PC-3 (cell line): ENCODE results near the gene USP53.

ENCODE experiments used
- EZH2 ChIP-seq: fragments of 300-600 bp; sonication (generic); IDR thresholded peaks from one replicate; pipeline ENCODE4 v1.6.1; 2017; ENCODE audit warnings: antibody characterized with exemption, mild to moderate bottlenecking, low read length; ENCODE audit not compliant: unreplicated experiment
- TF ChIP-seq, protein P1 (sequence below): fragments of 300-600 bp; sonication (generic); conservative IDR thresholded peaks from 2 replicates; pipeline ENCODE4 v1.5.1; 2017; ENCODE audit warnings: antibody characterized with exemption, low read depth, mild to moderate bottlenecking, low read length

DNA sequence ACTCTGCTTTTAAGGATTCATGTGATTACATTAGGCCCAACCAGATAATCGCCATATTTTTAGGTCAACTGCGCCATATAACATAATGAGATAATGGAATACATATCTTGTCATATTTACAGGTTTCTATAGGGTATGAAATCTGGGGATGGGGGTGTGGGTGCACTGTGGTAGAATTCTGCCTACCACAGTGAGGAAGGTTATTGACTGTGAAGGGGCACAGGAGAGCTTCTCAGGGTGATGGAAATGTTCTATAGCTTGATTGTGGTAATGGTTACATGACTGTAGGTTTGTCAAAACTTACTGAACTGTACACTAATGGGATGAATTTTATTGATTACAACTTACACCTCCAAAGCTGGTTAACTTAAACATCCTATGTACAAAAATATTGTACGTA lies 15.9 kb downstream of the USP53 start:
- TF ChIP-seq, protein P1, sequence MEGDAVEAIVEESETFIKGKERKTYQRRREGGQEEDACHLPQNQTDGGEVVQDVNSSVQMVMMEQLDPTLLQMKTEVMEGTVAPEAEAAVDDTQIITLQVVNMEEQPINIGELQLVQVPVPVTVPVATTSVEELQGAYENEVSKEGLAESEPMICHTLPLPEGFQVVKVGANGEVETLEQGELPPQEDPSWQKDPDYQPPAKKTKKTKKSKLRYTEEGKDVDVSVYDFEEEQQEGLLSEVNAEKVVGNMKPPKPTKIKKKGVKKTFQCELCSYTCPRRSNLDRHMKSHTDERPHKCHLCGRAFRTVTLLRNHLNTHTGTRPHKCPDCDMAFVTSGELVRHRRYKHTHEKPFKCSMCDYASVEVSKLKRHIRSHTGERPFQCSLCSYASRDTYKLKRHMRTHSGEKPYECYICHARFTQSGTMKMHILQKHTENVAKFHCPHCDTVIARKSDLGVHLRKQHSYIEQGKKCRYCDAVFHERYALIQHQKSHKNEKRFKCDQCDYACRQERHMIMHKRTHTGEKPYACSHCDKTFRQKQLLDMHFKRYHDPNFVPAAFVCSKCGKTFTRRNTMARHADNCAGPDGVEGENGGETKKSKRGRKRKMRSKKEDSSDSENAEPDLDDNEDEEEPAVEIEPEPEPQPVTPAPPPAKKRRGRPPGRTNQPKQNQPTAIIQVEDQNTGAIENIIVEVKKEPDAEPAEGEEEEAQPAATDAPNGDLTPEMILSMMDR, result no peak
- no peak for TF ChIP-seq EZH2
